Coronary artery (tissue), 2 donors: ENCODE data around the gene OPN4.

Experiments
- DNase-seq: peaks from one replicate; pipeline ENCODE4 v3.0.0-alpha.2; 2017; ENCODE audit warnings: low spot score
- H3K27ac ChIP-seq, 2 donors: fragments of 200-600 bp; sonication (generic); one replicate each; pipeline ENCODE4 v1.5.1; 2016 to 2019
- H3K4me3 ChIP-seq: fragments of 200-600 bp; sonication (generic); 2 replicates; pipeline ENCODE4 v1.5.1; 2016; ENCODE audit warnings: mild to moderate bottlenecking, moderate library complexity
- CTCF ChIP-seq: fragments of 200-600 bp; sonication (generic); IDR thresholded peaks from one replicate; pipeline ENCODE4 v1.5.1; 2019; ENCODE audit warnings: antibody characterized with exemption

OPN4 gene

DNA sequence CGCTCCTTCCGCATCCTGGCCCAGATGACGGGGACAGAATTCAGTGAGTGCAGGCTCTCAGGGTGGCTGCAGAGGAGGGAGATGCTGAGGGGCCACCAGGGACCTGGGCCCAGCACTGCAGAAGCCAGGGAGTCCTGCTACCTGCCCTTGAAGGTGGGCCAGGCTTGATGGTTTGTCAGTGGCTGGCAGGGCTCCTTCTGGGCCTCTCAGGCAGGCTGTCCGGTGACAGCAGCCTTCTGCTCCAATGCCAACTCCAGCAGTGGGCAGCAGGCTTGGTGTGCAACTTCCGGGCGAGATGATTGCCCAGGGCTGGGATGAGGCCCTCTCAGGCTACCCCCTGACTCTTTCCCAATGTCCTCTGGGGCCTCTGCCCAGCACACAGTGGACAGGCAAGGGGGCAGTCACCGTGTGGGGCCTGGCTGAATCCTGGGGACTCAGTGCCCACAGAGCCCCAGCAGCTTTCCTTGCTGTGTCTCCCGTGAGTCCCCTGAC, 37.7 kb downstream of the OPN4 start:
- no peak for DNase-seq
- Histone ChIP-seq H3K27ac (peak overlapping the region in 1 of 2 donors; percentile 42), H3K4me3 (no peak overlapping the region)
- no peak for TF ChIP-seq CTCF

- no peak for DNase-seq
- Histone ChIP-seq H3K27ac (peak overlapping the region in 1 of 2 donors; percentile 42), H3K4me3 (no peak overlapping the region)
- no peak for TF ChIP-seq CTCF
Measured at GRCh38 chr10:86692664-86693063, 38.3 kb downstream of the OPN4 start.

DNA sequence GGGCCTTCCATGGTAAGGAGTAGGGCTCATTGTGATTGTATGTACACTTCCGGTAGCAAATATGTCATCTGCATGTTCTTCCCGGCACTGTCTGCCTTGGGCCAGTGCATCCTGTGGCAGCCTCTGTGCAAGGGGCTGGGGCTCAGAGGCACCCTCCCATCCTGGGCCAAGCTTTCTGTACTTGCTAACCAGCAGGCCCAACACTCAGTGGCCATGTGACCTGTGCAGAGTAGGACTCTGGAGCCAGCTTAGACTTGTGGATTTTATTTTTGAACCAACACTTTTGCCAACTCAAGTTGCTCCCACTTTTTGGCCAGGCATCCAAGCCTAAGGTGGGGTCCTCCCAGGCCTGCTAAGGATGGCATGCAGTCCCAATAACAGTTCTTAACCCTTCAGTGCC, 38.9 kb downstream of the OPN4 start:
- DNase-seq: no peak
- TF ChIP-seq CTCF: no peak
- H3K27ac ChIP-seq: peak overlapping the region in 1 of 2 donors; percentile 42
- no peak overlapping the region for H3K4me3 ChIP-seq

GRCh38 chr10:86693721-86694369, 39.5 kb downstream of the OPN4 start:
- Histone ChIP-seq H3K27ac (peak overlapping the region in 1 of 2 donors; percentile 42), H3K4me3 (no peak overlapping the region)
- DNase-seq: no peak

DNA sequence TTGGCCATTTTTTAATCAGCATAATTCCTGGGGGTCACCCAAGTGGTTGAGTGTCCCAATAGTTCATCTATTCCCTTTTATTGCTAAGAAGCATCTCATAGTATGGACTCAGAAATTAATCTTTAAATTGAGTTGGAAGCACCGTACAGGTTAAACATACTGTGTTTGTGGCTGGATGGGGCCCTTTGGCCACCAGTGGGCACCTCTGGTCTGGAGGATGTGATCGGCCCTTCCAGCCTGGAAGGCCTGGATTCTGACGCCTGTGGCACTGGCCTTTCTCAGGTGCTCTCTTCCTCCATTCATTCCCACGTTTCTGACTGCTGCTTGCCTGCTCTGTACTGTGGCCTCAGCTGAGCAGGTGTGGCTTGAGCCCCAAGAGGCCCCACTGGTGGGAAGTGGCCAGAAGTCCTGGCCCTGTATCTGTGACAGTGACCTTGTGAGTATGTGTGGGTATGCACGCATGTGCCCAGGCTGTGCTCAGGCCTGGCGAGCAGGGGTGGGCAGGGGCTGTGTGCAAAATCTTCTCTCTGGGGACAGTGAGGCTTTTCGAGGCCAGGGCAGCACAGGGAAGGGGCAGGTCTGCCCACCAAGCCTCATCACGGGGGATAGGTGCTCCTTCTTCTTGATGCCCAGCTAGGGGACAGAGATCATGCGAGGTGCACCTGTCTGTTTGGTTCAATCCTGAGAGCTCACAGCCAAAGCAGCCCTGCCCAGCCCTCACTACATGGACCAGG, 44.0 kb downstream of the OPN4 start:
- no peak overlapping the region for H3K4me3 ChIP-seq
- H3K27ac ChIP-seq: peak overlapping the region in 1 of 2 donors; percentile 48
- DNase-seq: no peak
- no peak for TF ChIP-seq CTCF

More at GRCh38 chr10:86693721-86694369, 39.5 kb downstream of the OPN4 start:
- no peak for TF ChIP-seq CTCF

GRCh38 chr10:86699125-86699524, 44.8 kb downstream of the OPN4 start:
- peak overlapping the region in 1 of 2 donors; percentile 48 for H3K27ac ChIP-seq
- H3K4me3 ChIP-seq: no peak overlapping the region
- DNase-seq: no peak
- TF ChIP-seq CTCF: no peak
